ENCODE measurements around the gene GRAMD1B. TPM values are rescaled to one million over a fixed set of nuclear protein-coding genes. Genes with fewer than 3 reads are reported as not detected.

GRAMD1B gene
- total RNA-seq, 1 experiment from 2014 or later: 12.7 TPM

GRCh38 chr11:123521930-123522329, 91.9 kb downstream of the GRAMD1B start:
- Histone ChIP-seq H2AFZ (ENCODE audit: low read depth, low read length, poor library complexity, severe bottlenecking) (no peak overlapping the region), H3K4me3 (replicated peaks in 1 of 2; ENCODE audit: low read depth in 1 of 2, low read length in 2 of 2) (no peak overlapping the region), H3K9me2 (ENCODE audit: insufficient read depth) (no peaks in the 10 kb centered on the region), H3K27ac (ENCODE audit: low read depth, low read length) (no peak overlapping the region), H3K79me2 (ENCODE audit: insufficient read depth, low read length) (no peaks in the 10 kb centered on the region), H3K9ac (ENCODE audit: low read length) (no peak overlapping the region), H3K36me3 (ENCODE audit: control insufficient read depth in 1 of 2, insufficient read depth in 2 of 2, low read length in 2 of 2) (no peaks in the 10 kb centered on the region), H4K20me1 (ENCODE audit: insufficient read depth) (no peaks in the 10 kb centered on the region), H3K9me3 (ENCODE audit: control insufficient read depth in 1 of 2, insufficient read depth in 1 of 2, low read depth in 1 of 2, low read length in 2 of 2) (no peaks in the 10 kb centered on the region), H3K27me3 (ENCODE audit: insufficient read depth, low read length) (no peaks in the 10 kb centered on the region), H3K4me1 (ENCODE audit: control insufficient read depth in 1 of 2, insufficient read depth in 2 of 2, low read length in 2 of 2) (peaks cover 8 to 17% of the 10 kb centered on the region in 2 experiments), H3K4me2 (ENCODE audit: low read length) (no peak overlapping the region)
- BruUV-seq (replicated peaks): no TSS peak
- DNase-seq (ENCODE audit: low read depth, low spot score): no peak
- intact Hi-C loops (cut with micrococcal nuclease): no loop called here
- ChIA-PET RAD21 (ENCODE audit: low non-redundant PET in 1 of 2, low total read pairs in 2 of 2, uncharacterized antibody in 2 of 2, unreplicated experiment in 2 of 2) (no interaction called here), CTCF (no interaction called here), POLR2A (interaction anchor here (0.5 kb wide), 1 partner anchor 254 kb away, joined by 3 read pairs; no protein-coding TSS in a partner anchor)
- no peak for TF ChIP-seq FOSL1 (IDR thresholded peaks at IDR 0.05; ENCODE audit: low read depth)
- TF ChIP-seq SRF (IDR thresholded peaks at IDR 0.05; ENCODE audit: low read depth): no peak
- no peak for TF ChIP-seq RAD21 (IDR thresholded peaks at IDR 0.05; ENCODE audit: low read depth)
- TF ChIP-seq POLR2A (IDR thresholded peaks at IDR 0.05; ENCODE audit: borderline replicate concordance, extremely low read depth, insufficient read depth, insufficient read length): no peak
- TF ChIP-seq POLR2AphosphoS5 (IDR thresholded peaks at IDR 0.05; ENCODE audit: low read depth, low read length): no peak
- no peak for TF ChIP-seq ZBTB33 (IDR thresholded peaks at IDR 0.05; ENCODE audit: extremely low read depth, insufficient replicate concordance, low read length)
- TF ChIP-seq CTCF (IDR thresholded peaks at IDR 0.05 in 2 of 3, conservative IDR thresholded peaks at IDR 0.05 in 1 of 3; ENCODE audit: borderline replicate concordance in 1 of 3, insufficient read depth in 1 of 3, low read depth in 2 of 3, low read length in 2 of 3): no peak
- no peak for TF ChIP-seq EZH2 (IDR thresholded peaks at IDR 0.05)
- no peak for TF ChIP-seq JUND (IDR thresholded peaks at IDR 0.05)
- no peak for TF ChIP-seq EZH2phosphoT487 (IDR thresholded peaks at IDR 0.05; ENCODE audit: borderline replicate concordance)
- no peak for TF ChIP-seq ZFX (IDR thresholded peaks at IDR 0.05)
- TF ChIP-seq ATF3 (IDR thresholded peaks at IDR 0.05): no peak
- no peak for TF ChIP-seq CBX3 (IDR thresholded peaks at IDR 0.05; ENCODE audit: low read depth)
- TF ChIP-seq REST (IDR thresholded peaks at IDR 0.05; ENCODE audit: low read depth): no peak
- no peak for TF ChIP-seq ELF1 (IDR thresholded peaks at IDR 0.05; ENCODE audit: borderline replicate concordance, low read depth)
- TF ChIP-seq MAX (IDR thresholded peaks at IDR 0.05): no peak
- TF ChIP-seq TCF7L2 (IDR thresholded peaks at IDR 0.05; ENCODE audit: borderline replicate concordance, extremely low read depth, insufficient read depth, insufficient read length): no peak
- ATAC-seq: no peak
